SK-N-SH treated with all-trans-retinoic acid at 6 μM for 48 hours (cell line): ENCODE data around the gene MVD.

ENCODE experiments used
- ESRRG ChIP-seq: fragments of 250-450 bp; sonication (Bioruptor Pico); IDR thresholded peaks from 2 replicates; pipeline ENCODE4 v1.6.1; 2021; ENCODE audit warnings: mild to moderate bottlenecking
- GLIS3 ChIP-seq: fragments of 250-450 bp; sonication (Bioruptor Pico); IDR thresholded peaks from 2 replicates; pipeline ENCODE4 v1.5.0; 2020; ENCODE audit warnings: mild to moderate bottlenecking, moderate library complexity

DNA sequence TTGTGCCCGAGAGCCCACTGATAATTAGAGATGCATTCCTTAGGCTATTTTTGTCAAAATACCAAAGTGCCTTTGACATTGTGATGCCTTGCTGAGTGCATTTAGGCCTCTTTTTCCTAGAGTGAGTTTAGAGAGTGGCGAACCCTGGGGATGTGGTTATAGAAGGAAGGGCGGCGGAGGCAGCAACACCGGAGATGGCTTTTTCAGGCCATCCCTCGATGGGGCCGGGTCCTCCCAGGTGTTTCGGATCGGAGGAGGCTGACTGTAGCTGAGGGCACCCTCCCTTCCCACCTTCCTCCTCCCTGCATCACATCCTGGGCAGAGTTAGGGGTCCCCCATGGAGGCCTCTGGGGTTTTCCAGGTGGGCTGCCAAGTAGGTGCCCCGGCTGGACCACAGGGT is 30.0 kb upstream of the MVD start:
- TF ChIP-seq ESRRG (CRISPR knock-in tag) (no peak), GLIS3 (no peak)
